ENCODE data around the gene CFAP65.

The CFAP65 gene

GRCh38 chr2:219019436-219019835 lies 21.9 kb downstream of the CFAP65 start:
- POLR2A ChIA-PET, result no interaction called here

GRCh38 chr2:219018726-219019125 lies 22.6 kb downstream of the CFAP65 start:
- CTCF ChIA-PET, result interaction anchor here (1.0 to 1.4 kb wide), 3 partner anchors 11 to 39 kb away, joined by 3 to 5 read pairs (median 4); no protein-coding TSS in a partner anchor
- no peak for TF ChIP-seq SP1 (IDR thresholded peaks at IDR 0.05)
- no peak for TF ChIP-seq FOXA1 (IDR thresholded peaks at IDR 0.05)
- no peak for TF ChIP-seq LEF1 (IDR thresholded peaks at IDR 0.05; ENCODE audit: borderline replicate concordance)
- TF ChIP-seq BHLHE40 (IDR thresholded peaks at IDR 0.05; ENCODE audit: borderline replicate concordance), result no peak
- TF ChIP-seq PKNOX1 (IDR thresholded peaks at IDR 0.05), result no peak
- no peak for TF ChIP-seq SUZ12 (IDR thresholded peaks at IDR 0.05)
- TF ChIP-seq ARNT (IDR thresholded peaks at IDR 0.05), result no peak
- no peak for TF ChIP-seq ZNF384 (IDR thresholded peaks at IDR 0.05)
- TF ChIP-seq TARDBP (IDR thresholded peaks at IDR 0.05), result no peak
- no peak for TF ChIP-seq CTBP1 (IDR thresholded peaks at IDR 0.05; ENCODE audit: borderline replicate concordance)
- TF ChIP-seq FOXM1 (IDR thresholded peaks at IDR 0.05; ENCODE audit: borderline replicate concordance), result no peak
- no peak for TF ChIP-seq L3MBTL2 (conservative IDR thresholded peaks at IDR 0.05)
- TF ChIP-seq HDGF (IDR thresholded peaks at IDR 0.05; ENCODE audit: borderline replicate concordance), result no peak
- TF ChIP-seq FOXK2 (IDR thresholded peaks at IDR 0.05), result no peak
- TF ChIP-seq ELF4 (IDR thresholded peaks at IDR 0.05), result no peak
- no peak for TF ChIP-seq NFRKB (IDR thresholded peaks at IDR 0.05)
- POLR2A ChIA-PET, result no interaction called here
- DNase-seq (ENCODE audit: extremely low spot score), result no peak

More at GRCh38 chr2:219019436-219019835, 21.9 kb downstream of the CFAP65 start:
- CTCF ChIA-PET, result interaction anchor here (1.0 to 1.1 kb wide), 2 partner anchors 10 to 39 kb away, joined by 3 to 5 read pairs; no protein-coding TSS in a partner anchor
- no peak for TF ChIP-seq SUZ12 (IDR thresholded peaks at IDR 0.05)
- TF ChIP-seq ZNF384 (IDR thresholded peaks at IDR 0.05), result no peak
- no peak for TF ChIP-seq SP1 (IDR thresholded peaks at IDR 0.05)
- no peak for DNase-seq (ENCODE audit: extremely low spot score)

GRCh38 chr2:219018286-219018685 lies 23.0 kb downstream of the CFAP65 start:
- ChIA-PET POLR2A (no interaction called here), CTCF (interaction anchor here (0.9 to 1.4 kb wide), 2 partner anchors 12 to 86 kb away, joined by 3 to 4 read pairs; no protein-coding TSS in a partner anchor)
- TF ChIP-seq ARNT (IDR thresholded peaks at IDR 0.05) (no peak), ELF4 (IDR thresholded peaks at IDR 0.05) (no peak), CTBP1 (IDR thresholded peaks at IDR 0.05; ENCODE audit: borderline replicate concordance) (no peak), SUZ12 (IDR thresholded peaks at IDR 0.05) (no peak), SP1 (IDR thresholded peaks at IDR 0.05) (no peak), HDGF (IDR thresholded peaks at IDR 0.05; ENCODE audit: borderline replicate concordance) (no peak), BHLHE40 (IDR thresholded peaks at IDR 0.05; ENCODE audit: borderline replicate concordance) (no peak), FOXK2 (IDR thresholded peaks at IDR 0.05) (no peak), NFRKB (IDR thresholded peaks at IDR 0.05) (no peak)
- DNase-seq (ENCODE audit: extremely low spot score), result no peak

GRCh38 chr2:219017201-219017931 lies 23.9 kb downstream of the CFAP65 start:
- POLR2A ChIA-PET, result no interaction called here
- no peak for DNase-seq (ENCODE audit: extremely low spot score)
- CTCF ChIA-PET, result interaction anchor here (0.9 to 1.4 kb wide), 2 partner anchors 12 to 87 kb away, joined by 3 to 4 read pairs; no protein-coding TSS in a partner anchor
- TF ChIP-seq SUZ12 (IDR thresholded peaks at IDR 0.05), result no peak
- TF ChIP-seq FOXK2 (IDR thresholded peaks at IDR 0.05), result no peak
- TF ChIP-seq FOXM1 (IDR thresholded peaks at IDR 0.05; ENCODE audit: borderline replicate concordance), result no peak
- no peak for TF ChIP-seq NFRKB (IDR thresholded peaks at IDR 0.05)
- TF ChIP-seq ZNF384 (IDR thresholded peaks at IDR 0.05), result no peak
- TF ChIP-seq FOXA1 (IDR thresholded peaks at IDR 0.05), result no peak
- TF ChIP-seq BHLHE40 (IDR thresholded peaks at IDR 0.05; ENCODE audit: borderline replicate concordance), result no peak
- TF ChIP-seq CTBP1 (IDR thresholded peaks at IDR 0.05; ENCODE audit: borderline replicate concordance), result no peak
- no peak for TF ChIP-seq ELF4 (IDR thresholded peaks at IDR 0.05)

- CTCF ChIA-PET, result no interaction called here
- DNase-seq (ENCODE audit: extremely low spot score), result no peak
- POLR2A ChIA-PET, result no interaction called here
- TF ChIP-seq SP1 (IDR thresholded peaks at IDR 0.05) (no peak), CTBP1 (IDR thresholded peaks at IDR 0.05; ENCODE audit: borderline replicate concordance) (no peak), FOXA1 (IDR thresholded peaks at IDR 0.05) (no peak), FOXK2 (IDR thresholded peaks at IDR 0.05) (no peak), HDGF (IDR thresholded peaks at IDR 0.05; ENCODE audit: borderline replicate concordance) (no peak), PKNOX1 (IDR thresholded peaks at IDR 0.05) (no peak), FOXM1 (IDR thresholded peaks at IDR 0.05; ENCODE audit: borderline replicate concordance) (no peak), BHLHE40 (IDR thresholded peaks at IDR 0.05; ENCODE audit: borderline replicate concordance) (no peak), SUZ12 (IDR thresholded peaks at IDR 0.05) (no peak), ELF4 (IDR thresholded peaks at IDR 0.05) (no peak), ARNT (IDR thresholded peaks at IDR 0.05) (no peak), NFRKB (IDR thresholded peaks at IDR 0.05) (no peak), LEF1 (IDR thresholded peaks at IDR 0.05; ENCODE audit: borderline replicate concordance) (no peak), L3MBTL2 (conservative IDR thresholded peaks at IDR 0.05) (no peak), TARDBP (IDR thresholded peaks at IDR 0.05) (no peak), ZNF384 (IDR thresholded peaks at IDR 0.05) (no peak)
Measured at GRCh38 chr2:219016721-219017120, 24.6 kb downstream of the CFAP65 start.

GRCh38 chr2:219010873-219011272 lies 30.4 kb downstream of the CFAP65 start:
- DNase-seq (ENCODE audit: extremely low spot score), result no peak
- TF ChIP-seq ARNT (IDR thresholded peaks at IDR 0.05) (no peak), ELF4 (IDR thresholded peaks at IDR 0.05) (no peak), PKNOX1 (IDR thresholded peaks at IDR 0.05) (no peak), TARDBP (IDR thresholded peaks at IDR 0.05) (no peak), NFRKB (IDR thresholded peaks at IDR 0.05) (no peak), BHLHE40 (IDR thresholded peaks at IDR 0.05; ENCODE audit: borderline replicate concordance) (no peak), CTBP1 (IDR thresholded peaks at IDR 0.05; ENCODE audit: borderline replicate concordance) (no peak)
- CTCF ChIA-PET, result interaction anchor here (0.7 to 1.7 kb wide), 7 partner anchors 8 to 228 kb away, joined by 3 to 6 read pairs (median 4); no protein-coding TSS in a partner anchor
- POLR2A ChIA-PET, result no interaction called here
